IMR-90 (cell line): ENCODE results near the gene HSD17B11. TPM values are rescaled to one million over a fixed set of nuclear protein-coding genes. Genes with fewer than 3 reads are reported as not detected.

Source experiments
- ATAC-seq: fragments of 200-7000 bp; cut with Tn5 transposase; 2 replicates; pipeline ENCODE4 v1.9.1; 2020; ENCODE audit warnings: low read depth, mild to moderate bottlenecking, moderate library complexity
- BruUV-seq: library from RNA; stranded (reverse); fragments of 400-500 nt; replicated peaks from 2 replicates; lab custom pipeline; 2021; lab: Mats Ljungman, UMichigan
- CTCF ChIA-PET: fragments of 300-600 bp; formaldehyde crosslinking; extraction: SDS; loops from one replicate; lab custom pipeline; 2021; ENCODE audit warnings: antibody characterized with exemption; lab: Yijun Ruan, JAX
- POLR2A ChIA-PET: fragments of 300-600 bp; sonication (Branson Sonifier 250); formaldehyde crosslinking; loops from one replicate; lab custom pipeline; 2022; ENCODE audit warnings: antibody characterized with exemption; ENCODE audit not compliant: unreplicated experiment; lab: Charles Lee
- DNase-seq: peaks from one replicate; pipeline ENCODE4 v3.0.0; 2013
- H2AFZ ChIP-seq: replicated peaks from 2 replicates; pipeline ENCODE3; 2013; ENCODE audit warnings: low read length, mild to moderate bottlenecking; ENCODE audit not compliant: poor library complexity
- H2AK5ac ChIP-seq: 2 replicates; pipeline ENCODE4 v1.6.1; 2013; ENCODE audit warnings: low read depth, low read length, inconsistent platforms
- H2AK9ac ChIP-seq: replicated peaks from 2 replicates; pipeline ENCODE3; 2013; ENCODE audit warnings: mild to moderate bottlenecking, low read depth, low read length, moderate library complexity; ENCODE audit not compliant: poor library complexity
- H2BK120ac ChIP-seq: 2 replicates; pipeline ENCODE4 v1.6.1; 2013; ENCODE audit warnings: low read depth, low read length, inconsistent platforms
- H2BK15ac ChIP-seq: 3 replicates; pipeline ENCODE4 v1.6.1; 2013; ENCODE audit warnings: low read depth, low read length, inconsistent platforms
- H2BK20ac ChIP-seq: 2 replicates; pipeline ENCODE4 v1.6.1; 2013; ENCODE audit warnings: low read depth, mild to moderate bottlenecking, inconsistent platforms, low read length, moderate library complexity
- H2BK5ac ChIP-seq: 2 replicates; pipeline ENCODE4 v1.6.1; 2013; ENCODE audit warnings: mild to moderate bottlenecking, low read depth, low read length, inconsistent platforms; ENCODE audit not compliant: poor library complexity, severe bottlenecking
- H3K14ac ChIP-seq: replicated peaks from 2 replicates; pipeline ENCODE4 v1.6.1; 2013; ENCODE audit warnings: low read depth, low read length, inconsistent platforms
- H3K18ac ChIP-seq: 2 replicates; pipeline ENCODE4 v1.6.1; 2013; ENCODE audit warnings: low read depth, low read length, control low read depth
- H3K23ac ChIP-seq: 2 replicates; pipeline ENCODE4 v1.6.1; 2013; ENCODE audit warnings: low read depth, low read length, inconsistent platforms
- H3K27ac ChIP-seq: 2 replicates; pipeline ENCODE4 v1.5.1; 2013; ENCODE audit warnings: mild to moderate bottlenecking, control low read depth, low read length; ENCODE audit not compliant: insufficient read depth
- H3K27me3 ChIP-seq: 2 replicates; pipeline ENCODE4 v1.6.1; 2013; ENCODE audit warnings: low read length; ENCODE audit not compliant: control insufficient read depth, insufficient read depth
- H3K36me3 ChIP-seq: 2 replicates; pipeline ENCODE4 v1.6.1; 2013; ENCODE audit warnings: low read length, mixed read lengths; ENCODE audit not compliant: control insufficient read depth, insufficient read depth
- H3K4ac ChIP-seq: 2 replicates; pipeline ENCODE4 v1.6.1; 2013; ENCODE audit warnings: low read depth, low read length, inconsistent platforms
- H3K4me1 ChIP-seq: 2 replicates; pipeline ENCODE4 v1.6.1; 2013; ENCODE audit warnings: low read length, mixed read lengths; ENCODE audit not compliant: control insufficient read depth, insufficient read depth
- H3K4me2 ChIP-seq: 2 replicates; pipeline ENCODE4 v1.6.1; 2013; ENCODE audit warnings: low read depth, mild to moderate bottlenecking, control low read depth, low read length, moderate library complexity
- H3K4me3 ChIP-seq: 2 replicates; pipeline ENCODE4 v1.5.1; 2013; ENCODE audit warnings: low read depth, mild to moderate bottlenecking, control low read depth, low read length, moderate library complexity; ENCODE audit not compliant: insufficient read depth
- H3K56ac ChIP-seq: 2 replicates; pipeline ENCODE4 v1.6.1; 2013; ENCODE audit warnings: low read length, inconsistent platforms; ENCODE audit not compliant: insufficient read depth; ENCODE audit errors: extremely low read depth
- H3K79me1 ChIP-seq, 2 experiments: 2 replicates each; pipeline ENCODE4 v1.6.1; 2013; ENCODE audit warnings: low read length in 2 of 2, inconsistent platforms in 1 of 2, low read depth in 1 of 2
- H3K9ac ChIP-seq: 2 replicates; pipeline ENCODE4 v1.6.1; 2013; ENCODE audit warnings: low read depth, low read length, control low read depth
- H3K9me1 ChIP-seq: 2 replicates; pipeline ENCODE4 v1.6.1; 2013; ENCODE audit warnings: low read length, inconsistent platforms; ENCODE audit not compliant: insufficient read depth
- H3K9me3 ChIP-seq: 2 replicates; pipeline ENCODE4 v1.6.1; 2013; ENCODE audit warnings: low read length; ENCODE audit not compliant: control insufficient read depth, insufficient read depth
- H4K20me1 ChIP-seq: 2 replicates; pipeline ENCODE4 v1.6.1; 2013; ENCODE audit warnings: low read length, inconsistent platforms; ENCODE audit not compliant: insufficient read depth
- H4K5ac ChIP-seq: 2 replicates; pipeline ENCODE4 v1.6.1; 2013; ENCODE audit warnings: mild to moderate bottlenecking, low read depth, low read length, control low read depth
- H4K8ac ChIP-seq, 2 experiments: 2 replicates each; pipeline ENCODE4 v1.6.1; 2013; ENCODE audit warnings: low read depth in 2 of 2, low read length in 2 of 2, control low read depth in 1 of 2, inconsistent platforms in 1 of 2
- H4K91ac ChIP-seq: 2 replicates; pipeline ENCODE4 v1.6.1; 2013; ENCODE audit warnings: low read depth, low read length, inconsistent platforms; ENCODE audit not compliant: insufficient read depth
- BHLHE40 ChIP-seq: fragments of 150-350 bp; IDR thresholded peaks from 2 replicates; pipeline ENCODE4 v1.6.1; 2016; ENCODE audit warnings: mild to moderate bottlenecking, low read depth, low read length
- CEBPB ChIP-seq: IDR thresholded peaks from 2 replicates; pipeline ENCODE4 v1.6.1; 2012; ENCODE audit warnings: low read depth, low read length, improper control_type of control experiment
- CHD1 ChIP-seq: IDR thresholded peaks from 2 replicates; pipeline ENCODE4 v1.6.1; 2012; ENCODE audit warnings: low read depth, low read length, improper control_type of control experiment
- CTCF ChIP-seq: conservative IDR thresholded peaks from 2 replicates; pipeline ENCODE4 v1.5.1; 2012; ENCODE audit warnings: mild to moderate bottlenecking, low read depth, low read length, improper control_type of control experiment
- FOS ChIP-seq: fragments of 150-350 bp; IDR thresholded peaks from 2 replicates; pipeline ENCODE4 v1.6.1; 2016; ENCODE audit warnings: low read depth, low read length
- MAFK ChIP-seq: IDR thresholded peaks from 2 replicates; pipeline ENCODE4 v1.6.1; 2012; ENCODE audit warnings: low read depth, low read length, improper control_type of control experiment
- MAZ ChIP-seq: IDR thresholded peaks from 2 replicates; pipeline ENCODE4 v1.6.1; 2012; ENCODE audit warnings: low read depth, mild to moderate bottlenecking, low read length, improper control_type of control experiment, moderate library complexity, borderline replicate concordance
- MXI1 ChIP-seq: IDR thresholded peaks from 2 replicates; pipeline ENCODE4 v1.6.1; 2012; ENCODE audit warnings: low read depth, mild to moderate bottlenecking, low read length, moderate library complexity, borderline replicate concordance
- NFE2L2 ChIP-seq: fragments of 150-350 bp; IDR thresholded peaks from 2 replicates; pipeline ENCODE4 v1.6.1; 2016; ENCODE audit warnings: low read depth, mild to moderate bottlenecking, low read length
- POLR2A ChIP-seq: IDR thresholded peaks from 2 replicates; pipeline ENCODE4 v1.6.1; 2012; ENCODE audit warnings: mild to moderate bottlenecking, low read depth, low read length
- RAD21 ChIP-seq: IDR thresholded peaks from 2 replicates; pipeline ENCODE4 v1.6.1; 2012; ENCODE audit warnings: low read length, improper control_type of control experiment
- RCOR1 ChIP-seq: IDR thresholded peaks from 2 replicates; pipeline ENCODE4 v1.6.1; 2012; ENCODE audit warnings: mild to moderate bottlenecking, low read length, improper control_type of control experiment; ENCODE audit not compliant: insufficient replicate concordance
- RFX5 ChIP-seq: IDR thresholded peaks from 2 replicates; pipeline ENCODE4 v1.8.0; 2012; ENCODE audit warnings: low read depth, mild to moderate bottlenecking, low read length, moderate library complexity
- SMC3 ChIP-seq: fragments of 150-350 bp; IDR thresholded peaks from 2 replicates; pipeline ENCODE4 v1.6.1; 2016; ENCODE audit warnings: low read depth, mild to moderate bottlenecking, antibody characterized with exemption, low read length, moderate library complexity
- WGBS, 2 experiments: methylation state at CpG; one replicate each; pipeline versions ENCODE4 v1.1.5 to v1.1.7; 2013; ENCODE audit warnings: missing lambda C conversion rate in 2 of 2; ENCODE audit not compliant: insufficient read length in 1 of 2; ENCODE audit errors: extremely low coverage in 2 of 2; 5-methylcytosine and 5-hydroxymethylcytosine counted together
- dilution Hi-C: fragments of 300-500 bp; cut with HindIII; formaldehyde crosslinking; loops from one replicate; pipeline ENCODE4 v1.14.3; 2018; ENCODE audit warnings: low sequenced_read_pairs; ENCODE audit not compliant: unreplicated experiment
- in situ Hi-C: fragments of 300-500 bp; cut with MboI; formaldehyde crosslinking; loops from 3 replicates; pipeline ENCODE4 v1.14.3; 2019; ENCODE audit warnings: low sequenced_read_pairs, inconsistent platforms, mixed read lengths
- intact Hi-C: fragments of 100-400 bp; cut with micrococcal nuclease; formaldehyde crosslinking; loops from 2 replicates; pipeline ENCODE4 v1.10.0; 2022
- polyA plus RNA-seq, 3 experiments: library from polyadenylated mRNA; depleted of rRNA; stranded (reverse); fragments of >200 nt; gene quantifications; 2 replicates each; pipeline ENCODE4 v1.2.3, GENCODE V29; 2012; ENCODE audit warnings: low replicate concordance in 1 of 3
- total RNA-seq: library from RNA; depleted of rRNA; stranded (reverse); fragments of >200 nt; gene quantifications from 2 replicates; pipeline ENCODE4 v1.2.3, GENCODE V29; 2012
- TF ChIP-seq, protein P1 (sequence below): fragments of 150-350 bp; IDR thresholded peaks from 2 replicates; pipeline ENCODE4 v1.6.1; 2017; ENCODE audit warnings: mild to moderate bottlenecking, antibody characterized with exemption, low read length, low read depth
- TF ChIP-seq, protein P2 (sequence below): fragments of 150-350 bp; IDR thresholded peaks from 2 replicates; pipeline ENCODE4 v1.6.1; 2016; ENCODE audit warnings: low read depth, mild to moderate bottlenecking, low read length, moderate library complexity, borderline replicate concordance

The HSD17B11 gene
- total and polyA plus RNA-seq, 2 of the 4 experiments (the other 2 are of a cell fraction), result 11.3 to 12.0 TPM

GRCh38 chr4:87392183-87392582 lies 1.2 kb upstream of the HSD17B11 start:
- Histone ChIP-seq H3K56ac (no peak overlapping the region), H2AK5ac (no peak overlapping the region), H4K8ac (no peak overlapping the region; a peak in 1 of 4 replicates), H3K9me1 (no peaks in the 10 kb centered on the region), H3K4me1 (0 out of 2 replicates have a peak, but pooled peaks cover 2% of the 10 kb centered on the region), H2BK120ac (no peak overlapping the region), H3K4me2 (no peak overlapping the region), H4K20me1 (no peaks in the 10 kb centered on the region), H4K5ac (no peak overlapping the region), H2BK15ac (no peak overlapping the region), H3K27me3 (no peaks in the 10 kb centered on the region), H3K23ac (no peak overlapping the region), H3K4ac (no peak overlapping the region), H3K4me3 (no peak overlapping the region), H2BK20ac (no peak overlapping the region), H2AK9ac (no peak overlapping the region), H3K36me3 (peaks cover 1% of the 10 kb centered on the region; the same call in 1 of the 2 replicates), H4K91ac (no peak overlapping the region), H3K9ac (no peak overlapping the region), H2BK5ac (no peak overlapping the region), H3K14ac (no peak overlapping the region), H3K79me1 (peaks cover 12 to 30% of the 10 kb centered on the region in 2 experiments; a peak in 2 of 4 replicates), H2AFZ (no peak overlapping the region), H3K18ac (no peak overlapping the region), H3K27ac (no peak overlapping the region), H3K9me3 (peaks cover 2% of the 10 kb centered on the region; the same call in 1 of the 2 replicates)
- ChIA-PET POLR2A (interaction anchor here (0.7 kb wide), 1 partner anchor 9 kb away, joined by 10 read pairs; no protein-coding TSS in a partner anchor), CTCF (no interaction called here)
- ATAC-seq (no peak), DNase-seq (no peak)
- no TSS peak for BruUV-seq
- no CpG with 5 or more reads among the region's 3 CpGs for WGBS, 2 experiments
- dilution Hi-C loops (no loop called here), intact Hi-C loops (no loop called here), in situ Hi-C loops (no loop called here)
- no peak for TF ChIP-seq SMC3
- TF ChIP-seq, protein P1, sequence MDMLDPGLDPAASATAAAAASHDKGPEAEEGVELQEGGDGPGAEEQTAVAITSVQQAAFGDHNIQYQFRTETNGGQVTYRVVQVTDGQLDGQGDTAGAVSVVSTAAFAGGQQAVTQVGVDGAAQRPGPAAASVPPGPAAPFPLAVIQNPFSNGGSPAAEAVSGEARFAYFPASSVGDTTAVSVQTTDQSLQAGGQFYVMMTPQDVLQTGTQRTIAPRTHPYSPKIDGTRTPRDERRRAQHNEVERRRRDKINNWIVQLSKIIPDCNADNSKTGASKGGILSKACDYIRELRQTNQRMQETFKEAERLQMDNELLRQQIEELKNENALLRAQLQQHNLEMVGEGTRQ, result no peak
- TF ChIP-seq, protein P2, sequence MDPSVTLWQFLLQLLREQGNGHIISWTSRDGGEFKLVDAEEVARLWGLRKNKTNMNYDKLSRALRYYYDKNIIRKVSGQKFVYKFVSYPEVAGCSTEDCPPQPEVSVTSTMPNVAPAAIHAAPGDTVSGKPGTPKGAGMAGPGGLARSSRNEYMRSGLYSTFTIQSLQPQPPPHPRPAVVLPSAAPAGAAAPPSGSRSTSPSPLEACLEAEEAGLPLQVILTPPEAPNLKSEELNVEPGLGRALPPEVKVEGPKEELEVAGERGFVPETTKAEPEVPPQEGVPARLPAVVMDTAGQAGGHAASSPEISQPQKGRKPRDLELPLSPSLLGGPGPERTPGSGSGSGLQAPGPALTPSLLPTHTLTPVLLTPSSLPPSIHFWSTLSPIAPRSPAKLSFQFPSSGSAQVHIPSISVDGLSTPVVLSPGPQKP, result no peak
- TF ChIP-seq BHLHE40, result no peak
- TF ChIP-seq MAFK, result no peak
- TF ChIP-seq FOS, result no peak
- TF ChIP-seq CEBPB, result no peak
- no peak for TF ChIP-seq CHD1
- no peak for TF ChIP-seq RAD21
- no peak for TF ChIP-seq NFE2L2
- TF ChIP-seq RFX5, result no peak
- TF ChIP-seq MAZ, result no peak
- TF ChIP-seq POLR2A, result no peak
- TF ChIP-seq MXI1, result no peak
- TF ChIP-seq CTCF, result no peak
- no peak for TF ChIP-seq RCOR1
